ENCODE measurements around the gene ADCY7. TPM values are rescaled to one million over a fixed set of nuclear protein-coding genes. Genes with fewer than 3 reads are reported as not detected.

The ADCY7 gene
- total and polyA plus RNA-seq, 9 of the 15 experiments (the other 6 are each of a cell fraction or from before 2014, with no cell fraction given), result 2.3 to 108 (median 28.6) TPM

DNA sequence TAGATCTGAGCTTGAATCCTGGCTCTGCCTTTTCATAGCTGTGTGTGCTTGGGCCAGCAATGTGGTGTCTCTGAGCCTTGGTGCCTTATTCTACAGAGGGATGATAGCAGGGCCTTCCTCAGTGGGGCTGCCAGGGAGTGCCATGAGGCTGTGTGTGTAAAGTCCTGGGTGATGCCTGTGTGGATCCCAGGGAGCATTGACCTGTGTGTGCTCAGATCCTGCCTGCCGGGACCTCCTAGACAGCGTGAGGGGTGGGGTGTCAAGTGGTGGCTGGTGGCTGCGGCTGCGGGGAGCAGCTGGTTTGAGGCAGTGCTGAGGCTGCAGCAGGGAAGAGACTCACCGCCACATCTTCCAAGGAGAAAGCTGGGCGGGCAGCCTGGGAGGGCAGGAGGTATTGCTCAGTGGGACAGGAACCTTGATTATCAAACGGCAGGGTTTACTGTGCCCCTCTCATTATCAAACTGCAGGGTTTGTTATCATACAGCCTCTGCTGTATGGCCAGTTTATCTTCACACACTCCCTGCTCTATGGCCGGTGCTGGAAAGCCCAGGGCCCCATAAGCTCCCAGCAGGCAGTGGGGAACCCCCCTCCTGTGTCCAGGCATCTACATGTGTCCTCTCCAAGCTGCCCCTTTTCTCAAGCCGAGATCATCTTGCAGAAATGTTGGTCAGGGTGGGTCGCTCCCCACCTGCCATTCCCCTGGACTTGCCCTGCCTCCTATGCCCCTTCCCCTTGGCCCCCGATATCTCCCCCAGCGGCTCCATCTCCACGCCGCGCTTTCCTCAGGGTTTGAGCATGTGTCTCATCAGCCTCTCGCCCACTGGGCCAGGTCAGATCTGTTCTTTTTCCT, 3.1 kb upstream of the ADCY7 start (continued):
- TF ChIP-seq, protein P1, sequence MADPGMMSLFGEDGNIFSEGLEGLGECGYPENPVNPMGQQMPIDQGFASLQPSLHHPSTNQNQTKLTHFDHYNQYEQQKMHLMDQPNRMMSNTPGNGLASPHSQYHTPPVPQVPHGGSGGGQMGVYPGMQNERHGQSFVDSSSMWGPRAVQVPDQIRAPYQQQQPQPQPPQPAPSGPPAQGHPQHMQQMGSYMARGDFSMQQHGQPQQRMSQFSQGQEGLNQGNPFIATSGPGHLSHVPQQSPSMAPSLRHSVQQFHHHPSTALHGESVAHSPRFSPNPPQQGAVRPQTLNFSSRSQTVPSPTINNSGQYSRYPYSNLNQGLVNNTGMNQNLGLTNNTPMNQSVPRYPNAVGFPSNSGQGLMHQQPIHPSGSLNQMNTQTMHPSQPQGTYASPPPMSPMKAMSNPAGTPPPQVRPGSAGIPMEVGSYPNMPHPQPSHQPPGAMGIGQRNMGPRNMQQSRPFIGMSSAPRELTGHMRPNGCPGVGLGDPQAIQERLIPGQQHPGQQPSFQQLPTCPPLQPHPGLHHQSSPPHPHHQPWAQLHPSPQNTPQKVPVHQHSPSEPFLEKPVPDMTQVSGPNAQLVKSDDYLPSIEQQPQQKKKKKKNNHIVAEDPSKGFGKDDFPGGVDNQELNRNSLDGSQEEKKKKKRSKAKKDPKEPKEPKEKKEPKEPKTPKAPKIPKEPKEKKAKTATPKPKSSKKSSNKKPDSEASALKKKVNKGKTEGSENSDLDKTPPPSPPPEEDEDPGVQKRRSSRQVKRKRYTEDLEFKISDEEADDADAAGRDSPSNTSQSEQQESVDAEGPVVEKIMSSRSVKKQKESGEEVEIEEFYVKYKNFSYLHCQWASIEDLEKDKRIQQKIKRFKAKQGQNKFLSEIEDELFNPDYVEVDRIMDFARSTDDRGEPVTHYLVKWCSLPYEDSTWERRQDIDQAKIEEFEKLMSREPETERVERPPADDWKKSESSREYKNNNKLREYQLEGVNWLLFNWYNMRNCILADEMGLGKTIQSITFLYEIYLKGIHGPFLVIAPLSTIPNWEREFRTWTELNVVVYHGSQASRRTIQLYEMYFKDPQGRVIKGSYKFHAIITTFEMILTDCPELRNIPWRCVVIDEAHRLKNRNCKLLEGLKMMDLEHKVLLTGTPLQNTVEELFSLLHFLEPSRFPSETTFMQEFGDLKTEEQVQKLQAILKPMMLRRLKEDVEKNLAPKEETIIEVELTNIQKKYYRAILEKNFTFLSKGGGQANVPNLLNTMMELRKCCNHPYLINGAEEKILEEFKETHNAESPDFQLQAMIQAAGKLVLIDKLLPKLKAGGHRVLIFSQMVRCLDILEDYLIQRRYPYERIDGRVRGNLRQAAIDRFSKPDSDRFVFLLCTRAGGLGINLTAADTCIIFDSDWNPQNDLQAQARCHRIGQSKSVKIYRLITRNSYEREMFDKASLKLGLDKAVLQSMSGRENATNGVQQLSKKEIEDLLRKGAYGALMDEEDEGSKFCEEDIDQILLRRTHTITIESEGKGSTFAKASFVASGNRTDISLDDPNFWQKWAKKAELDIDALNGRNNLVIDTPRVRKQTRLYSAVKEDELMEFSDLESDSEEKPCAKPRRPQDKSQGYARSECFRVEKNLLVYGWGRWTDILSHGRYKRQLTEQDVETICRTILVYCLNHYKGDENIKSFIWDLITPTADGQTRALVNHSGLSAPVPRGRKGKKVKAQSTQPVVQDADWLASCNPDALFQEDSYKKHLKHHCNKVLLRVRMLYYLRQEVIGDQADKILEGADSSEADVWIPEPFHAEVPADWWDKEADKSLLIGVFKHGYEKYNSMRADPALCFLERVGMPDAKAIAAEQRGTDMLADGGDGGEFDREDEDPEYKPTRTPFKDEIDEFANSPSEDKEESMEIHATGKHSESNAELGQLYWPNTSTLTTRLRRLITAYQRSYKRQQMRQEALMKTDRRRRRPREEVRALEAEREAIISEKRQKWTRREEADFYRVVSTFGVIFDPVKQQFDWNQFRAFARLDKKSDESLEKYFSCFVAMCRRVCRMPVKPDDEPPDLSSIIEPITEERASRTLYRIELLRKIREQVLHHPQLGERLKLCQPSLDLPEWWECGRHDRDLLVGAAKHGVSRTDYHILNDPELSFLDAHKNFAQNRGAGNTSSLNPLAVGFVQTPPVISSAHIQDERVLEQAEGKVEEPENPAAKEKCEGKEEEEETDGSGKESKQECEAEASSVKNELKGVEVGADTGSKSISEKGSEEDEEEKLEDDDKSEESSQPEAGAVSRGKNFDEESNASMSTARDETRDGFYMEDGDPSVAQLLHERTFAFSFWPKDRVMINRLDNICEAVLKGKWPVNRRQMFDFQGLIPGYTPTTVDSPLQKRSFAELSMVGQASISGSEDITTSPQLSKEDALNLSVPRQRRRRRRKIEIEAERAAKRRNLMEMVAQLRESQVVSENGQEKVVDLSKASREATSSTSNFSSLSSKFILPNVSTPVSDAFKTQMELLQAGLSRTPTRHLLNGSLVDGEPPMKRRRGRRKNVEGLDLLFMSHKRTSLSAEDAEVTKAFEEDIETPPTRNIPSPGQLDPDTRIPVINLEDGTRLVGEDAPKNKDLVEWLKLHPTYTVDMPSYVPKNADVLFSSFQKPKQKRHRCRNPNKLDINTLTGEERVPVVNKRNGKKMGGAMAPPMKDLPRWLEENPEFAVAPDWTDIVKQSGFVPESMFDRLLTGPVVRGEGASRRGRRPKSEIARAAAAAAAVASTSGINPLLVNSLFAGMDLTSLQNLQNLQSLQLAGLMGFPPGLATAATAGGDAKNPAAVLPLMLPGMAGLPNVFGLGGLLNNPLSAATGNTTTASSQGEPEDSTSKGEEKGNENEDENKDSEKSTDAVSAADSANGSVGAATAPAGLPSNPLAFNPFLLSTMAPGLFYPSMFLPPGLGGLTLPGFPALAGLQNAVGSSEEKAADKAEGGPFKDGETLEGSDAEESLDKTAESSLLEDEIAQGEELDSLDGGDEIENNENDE (IDR thresholded peaks at IDR 0.05; ENCODE audit: low read depth, low read length), result no peak
- TF ChIP-seq GABPA (tag; conservative IDR thresholded peaks at IDR 0.05; ENCODE audit: low read depth) (no peak), SMARCC2 (IDR thresholded peaks at IDR 0.05; ENCODE audit: low read depth) (no peak), C11orf30 (IDR thresholded peaks at IDR 0.05; ENCODE audit: low read depth) (no peak), ZNF431 (CRISPR knock-in tag; IDR thresholded peaks at IDR 0.05) (no peak), ZNF77 (CRISPR knock-in tag; IDR thresholded peaks at IDR 0.05) (no peak), ZNF324 (CRISPR knock-in tag; IDR thresholded peaks at IDR 0.05) (no peak)
- TF ChIP-seq, protein P2, sequence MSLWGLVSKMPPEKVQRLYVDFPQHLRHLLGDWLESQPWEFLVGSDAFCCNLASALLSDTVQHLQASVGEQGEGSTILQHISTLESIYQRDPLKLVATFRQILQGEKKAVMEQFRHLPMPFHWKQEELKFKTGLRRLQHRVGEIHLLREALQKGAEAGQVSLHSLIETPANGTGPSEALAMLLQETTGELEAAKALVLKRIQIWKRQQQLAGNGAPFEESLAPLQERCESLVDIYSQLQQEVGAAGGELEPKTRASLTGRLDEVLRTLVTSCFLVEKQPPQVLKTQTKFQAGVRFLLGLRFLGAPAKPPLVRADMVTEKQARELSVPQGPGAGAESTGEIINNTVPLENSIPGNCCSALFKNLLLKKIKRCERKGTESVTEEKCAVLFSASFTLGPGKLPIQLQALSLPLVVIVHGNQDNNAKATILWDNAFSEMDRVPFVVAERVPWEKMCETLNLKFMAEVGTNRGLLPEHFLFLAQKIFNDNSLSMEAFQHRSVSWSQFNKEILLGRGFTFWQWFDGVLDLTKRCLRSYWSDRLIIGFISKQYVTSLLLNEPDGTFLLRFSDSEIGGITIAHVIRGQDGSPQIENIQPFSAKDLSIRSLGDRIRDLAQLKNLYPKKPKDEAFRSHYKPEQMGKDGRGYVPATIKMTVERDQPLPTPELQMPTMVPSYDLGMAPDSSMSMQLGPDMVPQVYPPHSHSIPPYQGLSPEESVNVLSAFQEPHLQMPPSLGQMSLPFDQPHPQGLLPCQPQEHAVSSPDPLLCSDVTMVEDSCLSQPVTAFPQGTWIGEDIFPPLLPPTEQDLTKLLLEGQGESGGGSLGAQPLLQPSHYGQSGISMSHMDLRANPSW (CRISPR knock-in tag; IDR thresholded peaks at IDR 0.05), result no peak
- TF ChIP-seq, protein P3, sequence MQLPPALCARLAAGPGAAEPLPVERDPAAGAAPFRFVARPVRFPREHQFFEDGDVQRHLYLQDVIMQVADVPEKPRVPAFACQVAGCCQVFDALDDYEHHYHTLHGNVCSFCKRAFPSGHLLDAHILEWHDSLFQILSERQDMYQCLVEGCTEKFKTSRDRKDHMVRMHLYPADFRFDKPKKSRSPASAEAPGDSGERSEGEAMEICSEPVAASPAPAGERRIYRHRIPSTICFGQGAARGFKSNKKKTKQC (CRISPR knock-in tag; IDR thresholded peaks at IDR 0.05), result no peak
- TF ChIP-seq, protein P4, sequence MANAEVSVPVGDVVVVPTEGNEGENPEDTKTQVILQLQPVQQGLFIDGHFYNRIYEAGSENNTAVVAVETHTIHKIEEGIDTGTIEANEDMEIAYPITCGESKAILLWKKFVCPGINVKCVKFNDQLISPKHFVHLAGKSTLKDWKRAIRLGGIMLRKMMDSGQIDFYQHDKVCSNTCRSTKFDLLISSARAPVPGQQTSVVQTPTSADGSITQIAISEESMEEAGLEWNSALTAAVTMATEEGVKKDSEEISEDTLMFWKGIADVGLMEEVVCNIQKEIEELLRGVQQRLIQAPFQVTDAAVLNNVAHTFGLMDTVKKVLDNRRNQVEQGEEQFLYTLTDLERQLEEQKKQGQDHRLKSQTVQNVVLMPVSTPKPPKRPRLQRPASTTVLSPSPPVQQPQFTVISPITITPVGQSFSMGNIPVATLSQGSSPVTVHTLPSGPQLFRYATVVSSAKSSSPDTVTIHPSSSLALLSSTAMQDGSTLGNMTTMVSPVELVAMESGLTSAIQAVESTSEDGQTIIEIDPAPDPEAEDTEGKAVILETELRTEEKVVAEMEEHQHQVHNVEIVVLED (CRISPR knock-in tag; IDR thresholded peaks at IDR 0.05), result no peak
